HG03520 (cell line): ENCODE results near the gene TMEM234.

Experiments
- ATAC-seq: cut with Tn5 transposase; IDR thresholded peaks from one replicate; pipeline ENCODE4 v1.9.1; 2021; ENCODE audit warnings: mild to moderate bottlenecking, moderate library complexity; ENCODE audit not compliant: unreplicated experiment

TMEM234 gene

GRCh38 chr1:32240140-32240951 lies 18.2 kb upstream of the TMEM234 start:
- ATAC-seq, result no peak

DNA sequence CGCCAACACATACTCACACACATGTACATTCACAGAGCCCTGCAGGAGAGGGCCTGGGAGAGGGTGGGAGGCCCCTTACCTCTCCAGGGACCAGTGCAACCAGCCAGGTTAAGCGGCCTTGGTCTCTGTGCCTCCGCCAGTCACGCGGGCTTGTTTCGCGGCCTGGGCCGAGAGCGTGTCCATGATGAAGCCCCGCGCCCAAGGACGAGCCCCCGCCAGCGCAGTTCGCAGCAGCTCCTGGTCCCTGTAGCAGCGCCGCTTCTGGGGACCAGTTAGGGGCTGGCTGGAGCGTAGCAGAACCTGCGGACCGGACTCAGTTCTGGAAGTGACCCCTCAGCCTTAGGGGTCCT lies 17.6 kb upstream of the TMEM234 start:
- ATAC-seq, result no peak

DNA sequence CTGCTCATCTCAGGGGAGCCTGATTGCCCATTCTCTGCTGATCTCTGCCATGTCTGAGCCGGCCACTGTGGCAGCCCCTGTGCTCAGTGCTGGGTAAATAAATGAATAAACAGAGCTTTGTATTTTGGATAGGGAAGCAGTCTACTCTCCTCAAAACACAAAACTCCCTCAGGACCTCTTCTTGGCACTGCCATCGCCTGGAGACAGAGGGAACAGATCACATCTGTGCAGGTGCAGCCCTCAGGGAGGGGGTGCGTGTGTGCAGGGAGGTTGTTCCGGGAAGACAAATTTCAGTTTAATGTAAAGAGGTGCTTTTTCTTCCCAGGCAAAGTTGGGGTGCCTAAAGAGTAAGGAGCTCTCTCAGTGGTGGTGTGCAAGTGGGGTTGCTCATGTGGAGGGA lies 17.2 kb upstream of the TMEM234 start:
- ATAC-seq, result no peak

DNA sequence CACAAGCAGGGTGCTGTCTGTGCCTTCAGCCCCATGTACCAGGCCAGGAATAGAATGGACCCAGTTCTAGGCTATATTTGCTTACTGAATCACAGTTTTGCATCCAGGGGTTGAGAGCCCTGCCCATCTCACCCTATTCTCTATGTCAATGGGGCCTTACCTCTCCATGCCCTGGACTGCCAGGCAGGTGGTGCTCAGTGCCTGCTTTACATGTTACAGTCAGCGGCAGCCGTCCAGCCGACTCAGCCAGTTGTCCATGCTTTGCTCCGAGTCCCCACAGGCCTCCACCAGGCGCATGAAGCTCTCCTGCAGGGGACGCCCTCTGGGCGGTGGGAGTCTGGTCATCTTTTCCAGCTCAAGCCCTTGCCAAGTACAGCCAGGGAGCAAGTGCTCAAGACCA lies 12.6 kb upstream of the TMEM234 start:
- no peak for ATAC-seq

GRCh38 chr1:32232558-32233304 lies 10.6 kb upstream of the TMEM234 start:
- ATAC-seq, result no peak

DNA sequence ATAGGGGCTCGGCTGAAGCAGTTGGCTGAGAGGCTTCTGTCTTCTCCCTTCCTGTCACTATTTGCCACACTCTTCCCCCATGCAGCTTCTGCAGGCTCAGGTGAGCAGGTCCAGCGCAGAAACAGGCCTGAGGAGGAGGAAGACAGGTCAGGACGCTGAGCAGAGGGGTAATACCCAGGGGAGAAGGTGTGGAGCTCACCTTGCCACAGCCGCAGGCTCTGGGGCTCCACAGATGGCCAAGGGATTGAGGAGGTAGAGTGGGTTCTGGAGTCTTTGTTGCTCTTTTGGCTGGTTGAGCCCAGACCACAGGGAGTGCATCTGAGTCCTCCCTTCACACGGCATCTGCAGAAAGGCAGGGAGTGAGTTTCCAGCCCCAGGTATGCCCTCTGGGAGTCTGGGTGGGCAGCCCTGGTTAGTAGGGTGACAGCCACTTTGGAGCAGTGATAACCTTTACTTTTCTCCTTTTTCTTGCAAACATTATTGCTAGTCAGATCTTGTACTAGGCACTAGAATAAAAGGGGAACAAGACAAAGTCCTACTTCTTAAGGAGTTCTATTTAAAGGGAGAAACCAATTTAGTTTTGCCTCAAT lies 9.8 kb upstream of the TMEM234 start:
- ATAC-seq, result no peak

DNA sequence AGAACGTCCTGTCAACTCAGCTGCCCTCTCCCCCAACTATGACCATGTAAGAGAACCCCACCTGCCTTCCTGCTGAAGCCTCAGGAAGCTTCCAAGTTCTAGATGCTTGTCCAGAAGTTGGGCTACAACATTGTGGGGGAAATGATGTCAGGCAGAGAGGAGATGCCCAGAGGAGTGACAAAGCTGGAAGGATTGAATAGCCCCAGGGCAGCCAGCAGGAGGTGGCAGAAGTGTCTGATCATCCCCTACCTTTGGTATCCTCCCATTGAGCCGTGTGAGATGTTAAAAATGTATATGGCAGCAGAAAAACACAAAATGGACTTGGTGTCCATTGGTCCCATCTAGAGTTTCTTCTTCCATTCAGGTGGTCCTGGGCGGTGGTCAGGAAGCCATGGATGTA lies 6.6 kb upstream of the TMEM234 start:
- ATAC-seq, result no peak

DNA sequence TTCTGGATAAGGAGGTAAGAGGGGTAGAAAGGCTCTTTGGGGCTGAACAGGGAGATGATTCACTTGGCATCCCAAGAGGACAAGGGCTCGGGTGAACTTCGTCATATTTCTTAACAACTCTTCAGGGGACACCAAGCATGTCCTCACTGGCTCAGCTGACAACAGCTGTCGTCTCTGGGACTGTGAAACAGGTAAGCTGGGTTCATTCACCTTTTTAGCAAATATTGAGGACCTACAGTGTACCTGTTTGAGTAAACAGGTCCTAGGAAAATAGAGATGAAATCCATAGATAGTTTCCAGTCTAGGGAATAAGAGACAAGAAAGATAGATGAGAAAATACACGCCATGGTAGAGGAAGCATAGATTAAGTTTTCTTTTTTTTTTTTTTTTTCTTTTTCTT lies 2.1 kb upstream of the TMEM234 start:
- ATAC-seq, result no peak

DNA sequence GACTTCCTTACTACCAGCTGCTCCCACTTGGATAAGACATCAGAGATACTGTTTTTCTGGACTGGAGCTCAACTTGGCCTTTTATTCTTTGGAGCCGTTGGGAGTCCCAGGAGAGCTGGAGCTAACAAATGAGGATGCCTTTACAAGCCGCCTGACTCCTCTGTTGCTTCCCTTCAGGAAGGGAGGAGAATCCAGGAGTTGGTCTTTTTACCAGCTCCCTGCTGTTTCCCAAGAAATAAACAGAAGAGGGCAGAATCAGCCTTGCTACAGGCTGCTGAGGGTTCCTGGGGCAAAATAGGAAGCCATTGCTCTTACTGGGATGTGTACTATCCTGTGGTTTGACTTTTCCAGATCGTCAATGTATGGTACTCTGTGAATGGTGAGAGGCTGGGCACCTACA lies 1.5 kb upstream of the TMEM234 start:
- ATAC-seq, result no peak

DNA sequence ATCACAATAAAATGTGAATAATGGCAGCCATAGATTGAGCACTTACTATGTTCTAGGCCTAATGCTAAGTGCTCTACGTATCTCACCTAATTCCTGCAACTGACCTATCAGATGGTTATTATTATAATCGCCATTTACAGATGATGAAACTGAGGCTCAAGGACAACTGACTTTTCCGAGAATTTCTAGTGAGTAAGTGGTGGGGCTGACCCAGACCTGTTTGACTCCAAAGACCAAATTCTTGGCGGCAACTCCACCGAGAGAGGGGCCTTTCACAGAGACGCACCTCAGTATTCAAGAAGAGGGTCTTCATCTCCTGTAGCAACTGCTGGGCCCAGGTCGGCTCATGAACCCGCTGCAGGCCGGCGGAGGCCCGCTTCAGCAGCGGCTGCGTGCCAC lies 573 bp downstream of the TMEM234 start:
- no peak for ATAC-seq

GRCh38 chr1:32220746-32221580 lies 1.2 kb downstream of the TMEM234 start:
- no peak for ATAC-seq

DNA sequence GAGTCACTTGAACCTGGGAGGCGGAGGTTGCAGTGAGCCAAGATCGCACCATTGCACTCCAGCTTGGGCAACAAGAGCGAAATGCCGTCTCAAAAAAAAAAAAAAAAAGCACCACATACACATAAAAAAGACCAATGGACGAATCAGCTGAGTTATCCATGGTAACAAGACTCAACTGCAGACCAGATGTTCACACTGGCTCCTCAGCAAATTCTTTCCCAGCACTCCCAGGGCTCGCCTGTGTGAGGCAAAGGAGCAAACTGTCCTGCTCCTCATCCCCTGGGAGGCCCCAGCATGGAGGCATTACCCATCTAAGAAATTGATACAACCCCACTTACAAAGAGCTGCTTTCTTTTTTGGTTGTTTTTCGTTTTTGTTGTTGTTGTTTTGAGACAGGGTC lies 3.1 kb downstream of the TMEM234 start:
- ATAC-seq, result no peak

DNA sequence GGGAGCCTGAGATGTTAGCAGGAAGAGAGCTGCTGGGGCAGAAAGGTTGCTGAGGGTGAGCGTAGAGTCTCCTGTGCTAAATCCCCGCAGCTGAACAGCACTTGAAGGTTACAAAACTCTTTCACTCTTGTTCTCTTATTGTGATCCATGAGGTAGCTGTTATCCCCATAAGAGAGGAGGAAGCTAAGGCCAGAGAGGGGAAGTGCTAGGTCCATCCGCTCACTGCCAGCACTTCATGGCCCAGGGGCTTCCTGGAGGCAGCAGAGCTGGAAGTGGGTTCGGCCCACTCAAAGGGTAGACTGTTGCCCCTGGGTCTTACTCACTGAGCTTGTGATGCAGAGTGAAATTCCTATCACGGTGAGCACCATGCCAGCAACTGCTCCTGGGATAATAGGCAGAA lies 5.6 kb downstream of the TMEM234 start:
- no peak for ATAC-seq

- ATAC-seq, result no peak
Measured at GRCh38 chr1:32215629-32216480, 6.3 kb downstream of the TMEM234 start.

- ATAC-seq, result no peak
Measured at GRCh38 chr1:32208891-32209328, 13.2 kb downstream of the TMEM234 start, which contains the start of gene DCDC2B. TSS of gene DCDC2B (plus strand) at chr1:32209089. CDS start at chr1:32209094, 5 bp downstream.

- ATAC-seq, result no peak
Measured at GRCh38 chr1:32208469-32208868, 13.7 kb downstream of the TMEM234 start.

- ATAC-seq, result no peak
Measured at GRCh38 chr1:32205401-32206370, 16.5 kb downstream of the TMEM234 start, which contains the start of gene IQCC. TSS of gene IQCC (plus strand) at chr1:32205671. CDS start at chr1:32205682, 11 bp downstream.

DNA sequence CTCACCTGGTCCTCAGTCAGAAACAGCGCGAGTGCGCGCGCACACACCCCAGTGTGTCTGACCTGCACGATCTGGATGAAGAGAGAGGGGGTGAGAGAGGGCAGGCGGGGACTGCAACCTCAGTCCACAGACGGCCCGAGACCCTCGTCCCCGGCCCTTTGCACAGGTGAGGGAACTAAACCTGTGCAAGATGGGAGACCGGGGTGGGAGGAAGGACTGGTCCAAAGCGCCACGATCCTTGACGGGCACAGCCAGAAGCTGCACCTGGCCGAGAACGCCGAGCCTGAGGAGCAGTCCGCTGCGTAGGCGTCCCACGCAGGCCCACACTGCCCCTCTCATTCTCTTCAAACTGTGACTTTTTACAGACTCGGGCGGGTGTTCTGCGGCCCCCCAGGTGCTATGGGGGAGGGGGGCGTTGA lies 17.2 kb downstream of the TMEM234 start:
- ATAC-seq, result no peak
